ENCODE results near the gene SRF. TPM values are rescaled to one million over a fixed set of nuclear protein-coding genes. Genes with fewer than 3 reads are reported as not detected.

SRF gene
- total RNA-seq, 1 experiment from 2014 or later: 32.1 TPM

DNA sequence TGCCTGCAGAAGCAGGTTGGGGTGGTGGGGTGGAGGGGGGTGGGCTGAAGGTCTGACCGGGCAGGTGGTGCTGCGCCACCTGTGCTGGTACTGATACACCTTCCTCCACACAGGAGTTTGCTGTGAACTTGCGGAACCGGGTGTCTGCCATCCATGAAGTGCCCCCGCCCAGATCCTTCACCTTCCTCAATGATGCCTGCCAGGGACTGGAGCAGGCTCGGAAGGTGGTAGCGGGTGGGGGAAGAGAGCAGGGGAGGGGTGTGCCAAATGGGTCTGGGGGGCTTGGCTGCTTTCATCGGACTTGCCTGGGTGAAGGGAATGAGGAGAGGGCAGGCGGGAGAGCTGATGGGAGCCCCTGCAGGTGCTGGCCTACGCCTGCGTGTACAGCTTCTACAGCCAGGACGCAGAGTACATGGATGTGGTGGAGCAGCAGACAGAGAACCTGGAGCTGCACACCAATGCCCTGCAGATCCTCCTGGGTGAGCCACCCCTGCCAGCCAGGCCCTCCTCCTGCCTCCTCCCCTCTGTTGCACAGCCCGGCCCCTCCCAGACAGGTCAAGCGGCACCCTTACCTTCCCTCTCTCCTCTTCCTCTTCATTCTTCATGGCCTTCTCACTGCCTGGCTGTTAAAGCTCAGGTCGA, 51.5 kb downstream of the SRF start:
- no peak for DNase-seq (ENCODE audit: unreplicated experiment)
- Mint-ChIP-seq H3K4me1 (ENCODE audit: insufficient read depth, unreplicated experiment) (peaks cover 18% of the 10 kb centered on the region), H3K4me3 (ENCODE audit: unreplicated experiment) (no peak overlapping the region), H3K27me3 (ENCODE audit: insufficient read depth, unreplicated experiment) (no peaks in the 10 kb centered on the region), H3K27ac (ENCODE audit: low read depth, unreplicated experiment) (no peak overlapping the region), H3K36me3 (ENCODE audit: insufficient read depth, unreplicated experiment) (peaks cover 45% of the 10 kb centered on the region), H3K9me3 (ENCODE audit: unreplicated experiment) (no peaks in the 10 kb centered on the region)
- BruUV-seq (replicated peaks): no TSS peak
- TF ChIP-seq, protein P1, sequence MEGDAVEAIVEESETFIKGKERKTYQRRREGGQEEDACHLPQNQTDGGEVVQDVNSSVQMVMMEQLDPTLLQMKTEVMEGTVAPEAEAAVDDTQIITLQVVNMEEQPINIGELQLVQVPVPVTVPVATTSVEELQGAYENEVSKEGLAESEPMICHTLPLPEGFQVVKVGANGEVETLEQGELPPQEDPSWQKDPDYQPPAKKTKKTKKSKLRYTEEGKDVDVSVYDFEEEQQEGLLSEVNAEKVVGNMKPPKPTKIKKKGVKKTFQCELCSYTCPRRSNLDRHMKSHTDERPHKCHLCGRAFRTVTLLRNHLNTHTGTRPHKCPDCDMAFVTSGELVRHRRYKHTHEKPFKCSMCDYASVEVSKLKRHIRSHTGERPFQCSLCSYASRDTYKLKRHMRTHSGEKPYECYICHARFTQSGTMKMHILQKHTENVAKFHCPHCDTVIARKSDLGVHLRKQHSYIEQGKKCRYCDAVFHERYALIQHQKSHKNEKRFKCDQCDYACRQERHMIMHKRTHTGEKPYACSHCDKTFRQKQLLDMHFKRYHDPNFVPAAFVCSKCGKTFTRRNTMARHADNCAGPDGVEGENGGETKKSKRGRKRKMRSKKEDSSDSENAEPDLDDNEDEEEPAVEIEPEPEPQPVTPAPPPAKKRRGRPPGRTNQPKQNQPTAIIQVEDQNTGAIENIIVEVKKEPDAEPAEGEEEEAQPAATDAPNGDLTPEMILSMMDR (IDR thresholded peaks at IDR 0.05; ENCODE audit: unreplicated experiment): no peak
- intact Hi-C loops (cut with micrococcal nuclease): no loop called here
- CTCF ChIA-PET: interaction anchor here (0.6 kb wide), 1 partner anchor 11 kb away, joined by 3 read pairs; no protein-coding TSS in a partner anchor
- POLR2A ChIA-PET: interaction anchor here (0.5 to 0.9 kb wide), 2 partner anchors 15 to 163 kb away, joined by 3 read pairs; partner anchors contain the start of genes KLC4 and MRPL2

DNA sequence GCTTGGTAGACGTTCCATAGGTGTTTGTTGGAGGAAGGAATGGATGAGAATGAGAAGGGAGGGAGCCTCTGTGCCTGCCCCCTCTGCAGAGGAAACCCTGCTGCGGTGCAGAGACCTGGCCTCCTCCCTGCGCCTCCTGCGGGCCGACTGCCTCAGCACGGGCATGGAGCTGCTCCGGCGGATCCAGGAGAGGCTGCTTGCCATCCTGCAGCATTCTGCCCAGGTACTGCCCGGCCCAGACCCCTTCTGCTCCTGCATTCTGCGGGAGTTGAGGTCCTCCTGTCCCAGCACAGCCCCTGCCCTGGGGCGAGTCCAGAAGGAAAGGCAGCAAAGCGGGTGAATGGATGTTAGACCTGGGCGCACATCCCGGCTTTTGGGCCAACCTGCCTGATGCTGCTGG, 52.1 kb downstream of the SRF start:
- no peak overlapping the region for H3K27ac Mint-ChIP-seq (ENCODE audit: low read depth, unreplicated experiment)
- intact Hi-C loops (cut with micrococcal nuclease): no loop called here
- peaks cover 18% of the 10 kb centered on the region for H3K4me1 Mint-ChIP-seq (ENCODE audit: insufficient read depth, unreplicated experiment)

DNA sequence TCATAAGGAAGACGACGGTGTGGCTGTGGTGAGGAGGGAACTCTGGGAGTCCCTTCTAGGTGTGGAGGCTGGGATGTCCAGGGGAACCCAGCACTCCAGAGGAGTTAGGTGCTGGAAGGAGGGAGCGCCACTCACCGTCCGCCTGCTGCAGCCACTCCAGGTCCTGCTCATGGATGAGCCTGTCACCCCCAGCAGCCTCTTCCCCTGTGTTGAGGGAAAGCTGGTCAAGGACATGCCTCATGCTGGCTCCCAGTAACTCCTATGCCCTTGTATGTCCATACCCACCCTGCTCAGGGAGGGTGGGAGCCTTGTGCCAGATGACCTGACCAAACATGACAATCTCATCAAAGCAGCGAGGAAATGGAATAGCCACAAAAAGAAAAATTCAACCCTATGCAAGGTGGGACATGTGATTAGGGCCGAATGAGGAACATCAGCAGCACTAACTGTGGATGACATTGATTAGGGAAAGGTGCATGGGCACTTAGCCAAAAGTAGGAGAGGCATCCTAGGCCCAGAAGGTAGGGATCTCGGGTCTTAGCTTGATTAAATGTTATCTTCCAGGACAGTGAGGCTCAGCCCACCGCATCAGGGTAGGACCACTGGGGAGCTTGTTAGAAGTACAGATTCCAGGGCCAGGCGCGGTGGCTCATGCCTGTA, 55.3 kb downstream of the SRF start:
- no peak overlapping the region for H3K4me3 Mint-ChIP-seq (ENCODE audit: unreplicated experiment)
- H3K27me3 Mint-ChIP-seq (ENCODE audit: insufficient read depth, unreplicated experiment): peaks cover 4% of the 10 kb centered on the region
- no TSS peak for BruUV-seq (replicated peaks)
- H3K36me3 Mint-ChIP-seq (ENCODE audit: insufficient read depth, unreplicated experiment): peaks cover 16% of the 10 kb centered on the region
- TF ChIP-seq, protein P1 (IDR thresholded peaks at IDR 0.05; ENCODE audit: unreplicated experiment): no peak
- ChIA-PET CTCF (interaction anchor here (0.6 to 1.4 kb wide), 4 partner anchors 16 to 966 kb away, joined by 3 to 4 read pairs (median 3); no protein-coding TSS in a partner anchor), POLR2A (interaction anchor here (0.6 to 0.7 kb wide), 2 partner anchors 130 to 147 kb away, joined by 3 read pairs; no protein-coding TSS in a partner anchor)
- H3K4me1 Mint-ChIP-seq (ENCODE audit: insufficient read depth, unreplicated experiment): peaks cover 12% of the 10 kb centered on the region
- no peak overlapping the region for H3K27ac Mint-ChIP-seq (ENCODE audit: low read depth, unreplicated experiment)
- no peak for DNase-seq (ENCODE audit: unreplicated experiment)
- intact Hi-C loops (cut with micrococcal nuclease): no loop called here
- no peaks in the 10 kb centered on the region for H3K9me3 Mint-ChIP-seq (ENCODE audit: unreplicated experiment)

More for the DNA sequence above, 52.1 kb downstream of the SRF start:
- ChIA-PET CTCF (no interaction called here), POLR2A (interaction anchor here (0.6 to 0.9 kb wide), 2 partner anchors 15 to 33 kb away, joined by 3 read pairs; no protein-coding TSS in a partner anchor)
- Mint-ChIP-seq H3K4me3 (ENCODE audit: unreplicated experiment) (no peak overlapping the region), H3K9me3 (ENCODE audit: unreplicated experiment) (no peaks in the 10 kb centered on the region), H3K36me3 (ENCODE audit: insufficient read depth, unreplicated experiment) (peaks cover 38% of the 10 kb centered on the region), H3K27me3 (ENCODE audit: insufficient read depth, unreplicated experiment) (no peaks in the 10 kb centered on the region)
- BruUV-seq (replicated peaks): no TSS peak
- no peak for DNase-seq (ENCODE audit: unreplicated experiment)
- TF ChIP-seq, protein P1 (IDR thresholded peaks at IDR 0.05; ENCODE audit: unreplicated experiment): no peak
